ENCODE measurements around the gene BLNK.

DNA sequence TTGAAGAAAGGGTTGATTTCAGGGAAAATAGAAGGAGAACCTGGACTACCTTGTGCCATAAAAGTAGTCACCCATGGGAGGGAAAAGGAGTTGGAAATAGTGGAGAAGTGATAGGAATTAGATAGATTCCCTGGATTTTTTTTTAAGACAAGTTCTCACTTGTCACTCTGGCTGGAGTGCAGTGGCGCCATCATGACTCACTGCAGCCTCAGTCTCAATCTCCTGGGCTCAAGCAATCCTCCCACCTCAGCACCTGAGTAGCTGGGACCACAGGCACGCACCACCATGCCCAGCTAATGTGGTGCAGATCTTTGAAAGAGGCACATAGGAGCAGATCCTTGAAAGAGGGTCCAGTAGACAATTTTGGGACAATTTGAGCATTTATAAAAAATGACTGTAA lies 9.5 kb upstream of the BLNK start:
- TF ChIP-seq, protein P1, sequence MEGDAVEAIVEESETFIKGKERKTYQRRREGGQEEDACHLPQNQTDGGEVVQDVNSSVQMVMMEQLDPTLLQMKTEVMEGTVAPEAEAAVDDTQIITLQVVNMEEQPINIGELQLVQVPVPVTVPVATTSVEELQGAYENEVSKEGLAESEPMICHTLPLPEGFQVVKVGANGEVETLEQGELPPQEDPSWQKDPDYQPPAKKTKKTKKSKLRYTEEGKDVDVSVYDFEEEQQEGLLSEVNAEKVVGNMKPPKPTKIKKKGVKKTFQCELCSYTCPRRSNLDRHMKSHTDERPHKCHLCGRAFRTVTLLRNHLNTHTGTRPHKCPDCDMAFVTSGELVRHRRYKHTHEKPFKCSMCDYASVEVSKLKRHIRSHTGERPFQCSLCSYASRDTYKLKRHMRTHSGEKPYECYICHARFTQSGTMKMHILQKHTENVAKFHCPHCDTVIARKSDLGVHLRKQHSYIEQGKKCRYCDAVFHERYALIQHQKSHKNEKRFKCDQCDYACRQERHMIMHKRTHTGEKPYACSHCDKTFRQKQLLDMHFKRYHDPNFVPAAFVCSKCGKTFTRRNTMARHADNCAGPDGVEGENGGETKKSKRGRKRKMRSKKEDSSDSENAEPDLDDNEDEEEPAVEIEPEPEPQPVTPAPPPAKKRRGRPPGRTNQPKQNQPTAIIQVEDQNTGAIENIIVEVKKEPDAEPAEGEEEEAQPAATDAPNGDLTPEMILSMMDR (conservative IDR thresholded peaks at IDR 0.05 in 1 of 2, IDR thresholded peaks at IDR 0.05 in 1 of 2; ENCODE audit: low read depth in 1 of 2, low read length in 2 of 2): no peak
- TF ChIP-seq EZH2 (IDR thresholded peaks at IDR 0.05; ENCODE audit: low read length, missing control alignments): no peak

Measured in fibroblast of lung (primary cell).